Activated T-cell treated with anti-CD3 and anti-CD28 coated beads, Interleukin-2, amount 50 U/mL, for 24 hours (primary cell): ENCODE results near the gene ACAA1.
"Not testable (repeated sequence)": the region's sequence is repeated elsewhere in the genome, so short reads cannot be mapped to it uniquely, and the experiment has no call there.

Experiments used
- DNase-seq: peaks from one replicate; pipeline ENCODE4 v3.0.0-alpha.2; 2020
- H3K27ac Mint-ChIP-seq: 2 replicates; pipeline ENCODE4 v1.8.0; 2020; ENCODE audit warnings: mild to moderate bottlenecking, mixed read lengths
- H3K27me3 Mint-ChIP-seq: 2 replicates; pipeline ENCODE4 v1.8.0; 2020; ENCODE audit warnings: mixed read lengths
- H3K36me3 Mint-ChIP-seq: 2 replicates; pipeline ENCODE4 v1.8.0; 2020; ENCODE audit warnings: low read depth, mixed read lengths
- H3K4me1 Mint-ChIP-seq: 2 replicates; pipeline ENCODE4 v1.8.0; 2020; ENCODE audit warnings: low read depth, mixed read lengths
- H3K4me3 Mint-ChIP-seq: 2 replicates; pipeline ENCODE4 v1.8.0; 2020; ENCODE audit warnings: mild to moderate bottlenecking, moderate library complexity, mixed read lengths
- H3K9me3 Mint-ChIP-seq: 2 replicates; pipeline ENCODE4 v1.8.0; 2020; ENCODE audit warnings: mixed read lengths

The ACAA1 gene

GRCh38 chr3:38098376-38098723 lies 38.6 kb downstream of the ACAA1 start:
- Mint-ChIP-seq H3K9me3 (no peaks in the 10 kb centered on the region), H3K4me1 (no peaks in the 10 kb centered on the region), H3K36me3 (no peaks in the 10 kb centered on the region), H3K27ac (no peak overlapping the region), H3K4me3 (no peak overlapping the region), H3K27me3 (no peaks in the 10 kb centered on the region)
- no peak for DNase-seq

GRCh38 chr3:38097446-38098375 lies 39.2 kb downstream of the ACAA1 start:
- Mint-ChIP-seq H3K4me3 (no peak overlapping the region), H3K27me3 (no peaks in the 10 kb centered on the region), H3K4me1 (no peaks in the 10 kb centered on the region), H3K36me3 (no peaks in the 10 kb centered on the region), H3K27ac (no peak overlapping the region), H3K9me3 (no peaks in the 10 kb centered on the region)
- no peak for DNase-seq

GRCh38 chr3:38095669-38096483 lies 41.1 kb downstream of the ACAA1 start:
- Mint-ChIP-seq H3K27ac (no peak overlapping the region), H3K4me3 (no peak overlapping the region), H3K4me1 (no peaks in the 10 kb centered on the region), H3K27me3 (no peaks in the 10 kb centered on the region), H3K36me3 (no peaks in the 10 kb centered on the region), H3K9me3 (no peaks in the 10 kb centered on the region)
- DNase-seq = no peak

- H3K27me3 Mint-ChIP-seq = no peaks in the 10 kb centered on the region
- H3K4me1 Mint-ChIP-seq = no peaks in the 10 kb centered on the region
- no peak overlapping the region for H3K4me3 Mint-ChIP-seq
- no peaks in the 10 kb centered on the region for H3K9me3 Mint-ChIP-seq
- H3K27ac Mint-ChIP-seq = no peak overlapping the region
- no peak for DNase-seq
- no peaks in the 10 kb centered on the region for H3K36me3 Mint-ChIP-seq
Measured at GRCh38 chr3:38094999-38095398, 41.9 kb downstream of the ACAA1 start.

- Mint-ChIP-seq H3K4me1 (no peaks in the 10 kb centered on the region), H3K9me3 (no peaks in the 10 kb centered on the region), H3K4me3 (no peak overlapping the region), H3K36me3 (no peaks in the 10 kb centered on the region), H3K27me3 (no peaks in the 10 kb centered on the region), H3K27ac (no peak overlapping the region)
- DNase-seq = no peak
Measured at GRCh38 chr3:38090453-38090852, 46.5 kb downstream of the ACAA1 start.

- H3K4me1 Mint-ChIP-seq = no peaks in the 10 kb centered on the region
- H3K36me3 Mint-ChIP-seq = no peaks in the 10 kb centered on the region
- peaks cover 3% of the 10 kb centered on the region for H3K9me3 Mint-ChIP-seq
- DNase-seq = no peak
- no peaks in the 10 kb centered on the region for H3K27me3 Mint-ChIP-seq
- H3K4me3 Mint-ChIP-seq = no peak overlapping the region
- no peak overlapping the region for H3K27ac Mint-ChIP-seq
Measured at GRCh38 chr3:38089163-38089562, 47.8 kb downstream of the ACAA1 start.

- H3K9me3 Mint-ChIP-seq = peaks cover 7% of the 10 kb centered on the region
- H3K4me1 Mint-ChIP-seq = no peaks in the 10 kb centered on the region
- H3K27me3 Mint-ChIP-seq = no peaks in the 10 kb centered on the region
- no peak overlapping the region for H3K27ac Mint-ChIP-seq
- H3K4me3 Mint-ChIP-seq = no peak overlapping the region
- no peak for DNase-seq
- H3K36me3 Mint-ChIP-seq = peaks cover 2% of the 10 kb centered on the region
Measured at GRCh38 chr3:38088126-38089078, 48.5 kb downstream of the ACAA1 start.

GRCh38 chr3:38087278-38087677 lies 49.6 kb downstream of the ACAA1 start:
- DNase-seq, H3K27ac Mint-ChIP-seq, H3K36me3 Mint-ChIP-seq, H3K27me3 Mint-ChIP-seq, H3K4me1 Mint-ChIP-seq, H3K4me3 Mint-ChIP-seq: not testable (repeated sequence)
- peaks cover 11% of the 10 kb centered on the region for H3K9me3 Mint-ChIP-seq

- no peak overlapping the region for H3K4me3 Mint-ChIP-seq
- peaks cover 11% of the 10 kb centered on the region for H3K9me3 Mint-ChIP-seq
- H3K4me1 Mint-ChIP-seq = no peaks in the 10 kb centered on the region
- no peak overlapping the region for H3K27ac Mint-ChIP-seq
- H3K27me3 Mint-ChIP-seq = no peaks in the 10 kb centered on the region
- no peak for DNase-seq
- H3K36me3 Mint-ChIP-seq = peaks cover 2% of the 10 kb centered on the region
Measured at GRCh38 chr3:38086496-38086895, 50.4 kb downstream of the ACAA1 start.

GRCh38 chr3:38085943-38086324 lies 51.0 kb downstream of the ACAA1 start:
- H3K27me3 Mint-ChIP-seq = no peaks in the 10 kb centered on the region
- peaks cover 11% of the 10 kb centered on the region for H3K9me3 Mint-ChIP-seq
- H3K36me3 Mint-ChIP-seq = peaks cover 2% of the 10 kb centered on the region
- no peak overlapping the region for H3K27ac Mint-ChIP-seq
- no peaks in the 10 kb centered on the region for H3K4me1 Mint-ChIP-seq
- H3K4me3 Mint-ChIP-seq = no peak overlapping the region
- DNase-seq = no peak

- no peak for DNase-seq
- Mint-ChIP-seq H3K27ac (no peak overlapping the region), H3K36me3 (peaks cover 2% of the 10 kb centered on the region), H3K27me3 (no peaks in the 10 kb centered on the region), H3K4me3 (no peak overlapping the region), H3K4me1 (no peaks in the 10 kb centered on the region), H3K9me3 (peaks cover 12% of the 10 kb centered on the region)
Measured at GRCh38 chr3:38085311-38085942, 51.5 kb downstream of the ACAA1 start.

GRCh38 chr3:38084334-38085310 lies 52.3 kb downstream of the ACAA1 start:
- no peaks in the 10 kb centered on the region for H3K4me1 Mint-ChIP-seq
- peaks cover 13% of the 10 kb centered on the region for H3K9me3 Mint-ChIP-seq
- H3K36me3 Mint-ChIP-seq = peaks cover 2% of the 10 kb centered on the region
- no peak overlapping the region for H3K4me3 Mint-ChIP-seq
- H3K27me3 Mint-ChIP-seq = no peaks in the 10 kb centered on the region
- peak; percentile 45 for DNase-seq
- peak overlapping the region; percentile 74 for H3K27ac Mint-ChIP-seq

- peaks cover 2% of the 10 kb centered on the region for H3K36me3 Mint-ChIP-seq
- H3K4me3 Mint-ChIP-seq = no peak overlapping the region
- H3K27ac Mint-ChIP-seq = peak overlapping the region; percentile 74
- no peaks in the 10 kb centered on the region for H3K4me1 Mint-ChIP-seq
- peaks cover 13% of the 10 kb centered on the region for H3K9me3 Mint-ChIP-seq
- no peaks in the 10 kb centered on the region for H3K27me3 Mint-ChIP-seq
- no peak for DNase-seq
Measured at GRCh38 chr3:38083871-38084333, 53.0 kb downstream of the ACAA1 start.
